MM.1S (cell line): ENCODE measurements around the gene SORL1.

Source experiments
- DNase-seq: peaks from one replicate; pipeline ENCODE4 v3.0.0-alpha.2; 2015
- H2AFZ ChIP-seq: fragments of 300-600 bp; sonication (generic); 2 replicates; pipeline ENCODE4 v1.6.0; 2016; ENCODE audit warnings: antibody characterized with exemption, low read length
- H3F3A ChIP-seq: fragments of 300-600 bp; sonication (generic); 2 replicates; pipeline ENCODE4 v1.6.1; 2016; ENCODE audit warnings: mild to moderate bottlenecking, antibody characterized with exemption, low read length, moderate library complexity, mixed read lengths; ENCODE audit not compliant: insufficient read depth
- H3K27ac ChIP-seq: fragments of 300-600 bp; sonication (generic); 2 replicates; pipeline ENCODE4 v1.5.1; 2016; ENCODE audit warnings: mild to moderate bottlenecking, low read length
- H3K27me3 ChIP-seq: fragments of 300-600 bp; sonication (generic); replicated peaks from 2 replicates; pipeline ENCODE4 v1.6.0; 2016; ENCODE audit warnings: low read length; ENCODE audit not compliant: insufficient read depth
- H3K36me3 ChIP-seq: fragments of 300-600 bp; sonication (generic); replicated peaks from 2 replicates; pipeline ENCODE4 v1.6.1; 2016; ENCODE audit warnings: mild to moderate bottlenecking, low read length, mixed read lengths; ENCODE audit not compliant: insufficient read depth
- H3K4me1 ChIP-seq: fragments of 300-600 bp; sonication (generic); 2 replicates; pipeline ENCODE4 v1.6.1; 2016; ENCODE audit warnings: low read length, mixed read lengths
- H3K4me2 ChIP-seq: fragments of 300-600 bp; sonication (generic); 2 replicates; pipeline ENCODE4 v1.6.0; 2016; ENCODE audit warnings: low read depth, low read length
- H3K4me3 ChIP-seq: fragments of 300-600 bp; sonication (generic); 2 replicates; pipeline ENCODE4 v1.5.1; 2016; ENCODE audit warnings: low read length, mixed read lengths
- H3K79me2 ChIP-seq: fragments of 300-600 bp; sonication (generic); 2 replicates; pipeline ENCODE4 v1.6.1; 2016; ENCODE audit warnings: mixed run types, low read length, mixed read lengths
- H3K9ac ChIP-seq: fragments of 300-600 bp; sonication (generic); 2 replicates; pipeline ENCODE4 v1.6.1; 2016; ENCODE audit warnings: low read length, mixed read lengths
- H3K9me2 ChIP-seq: fragments of 300-600 bp; sonication (generic); replicated peaks from 2 replicates; pipeline ENCODE4 v1.6.1; 2016; ENCODE audit warnings: mild to moderate bottlenecking, low read length, mixed read lengths; ENCODE audit not compliant: insufficient read depth
- H3K9me3 ChIP-seq: fragments of 300-600 bp; sonication (generic); replicated peaks from 2 replicates; pipeline ENCODE4 v1.6.1; 2016; ENCODE audit warnings: mild to moderate bottlenecking, low read length, mixed read lengths; ENCODE audit not compliant: insufficient read depth
- H4K20me1 ChIP-seq: fragments of 300-600 bp; sonication (generic); 2 replicates; pipeline ENCODE4 v1.6.1; 2016; ENCODE audit warnings: mild to moderate bottlenecking, low read length, moderate library complexity, mixed read lengths; ENCODE audit not compliant: insufficient read depth
- EZH2 ChIP-seq: fragments of 300-600 bp; sonication (generic); optimal IDR thresholded peaks from 2 replicates; pipeline ENCODE3; 2017; ENCODE audit warnings: low read depth, mild to moderate bottlenecking, antibody characterized with exemption, low read length, mixed read lengths
- EZH2phosphoT487 ChIP-seq: fragments of 300-600 bp; sonication (generic); IDR thresholded peaks from 2 replicates; pipeline ENCODE4 v1.6.1; 2018; ENCODE audit warnings: antibody characterized with exemption, low read length
- TF ChIP-seq, protein P1 (sequence below): fragments of 300-600 bp; sonication (generic); IDR thresholded peaks from 2 replicates; pipeline ENCODE4 v1.5.1; 2016; ENCODE audit warnings: antibody characterized with exemption, low read length, mixed read lengths

SORL1 gene

GRCh38 chr11:121649798-121650197 is 197.7 kb downstream of the SORL1 start:
- no peak overlapping the region for H3K27ac ChIP-seq
- no peaks in the 10 kb centered on the region for H3F3A ChIP-seq
- H3K4me3 ChIP-seq: no peak overlapping the region
- peaks cover 7% of the 10 kb centered on the region; the same call in 1 of the 2 replicates for H3K4me1 ChIP-seq
- H3K4me2 ChIP-seq: no peak overlapping the region
- no peaks in the 10 kb centered on the region for H4K20me1 ChIP-seq
- H3K36me3 ChIP-seq: no peaks in the 10 kb centered on the region
- no peaks in the 10 kb centered on the region for H3K27me3 ChIP-seq
- H3K9me3 ChIP-seq: no peaks in the 10 kb centered on the region
- H3K9ac ChIP-seq: no peak overlapping the region
- TF ChIP-seq EZH2 (no peak), EZH2phosphoT487 (no peak)
- TF ChIP-seq, protein P1, sequence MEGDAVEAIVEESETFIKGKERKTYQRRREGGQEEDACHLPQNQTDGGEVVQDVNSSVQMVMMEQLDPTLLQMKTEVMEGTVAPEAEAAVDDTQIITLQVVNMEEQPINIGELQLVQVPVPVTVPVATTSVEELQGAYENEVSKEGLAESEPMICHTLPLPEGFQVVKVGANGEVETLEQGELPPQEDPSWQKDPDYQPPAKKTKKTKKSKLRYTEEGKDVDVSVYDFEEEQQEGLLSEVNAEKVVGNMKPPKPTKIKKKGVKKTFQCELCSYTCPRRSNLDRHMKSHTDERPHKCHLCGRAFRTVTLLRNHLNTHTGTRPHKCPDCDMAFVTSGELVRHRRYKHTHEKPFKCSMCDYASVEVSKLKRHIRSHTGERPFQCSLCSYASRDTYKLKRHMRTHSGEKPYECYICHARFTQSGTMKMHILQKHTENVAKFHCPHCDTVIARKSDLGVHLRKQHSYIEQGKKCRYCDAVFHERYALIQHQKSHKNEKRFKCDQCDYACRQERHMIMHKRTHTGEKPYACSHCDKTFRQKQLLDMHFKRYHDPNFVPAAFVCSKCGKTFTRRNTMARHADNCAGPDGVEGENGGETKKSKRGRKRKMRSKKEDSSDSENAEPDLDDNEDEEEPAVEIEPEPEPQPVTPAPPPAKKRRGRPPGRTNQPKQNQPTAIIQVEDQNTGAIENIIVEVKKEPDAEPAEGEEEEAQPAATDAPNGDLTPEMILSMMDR: no peak
- no peak for DNase-seq
- no peak overlapping the region for H2AFZ ChIP-seq
- no peaks in the 10 kb centered on the region for H3K79me2 ChIP-seq
- no peaks in the 10 kb centered on the region for H3K9me2 ChIP-seq

- Histone ChIP-seq H3K4me3 (no peak overlapping the region), H3K9ac (no peak overlapping the region), H3K36me3 (no peaks in the 10 kb centered on the region), H2AFZ (no peak overlapping the region), H3K27ac (no peak overlapping the region), H3K9me3 (no peaks in the 10 kb centered on the region), H3K4me1 (peaks cover 12% of the 10 kb centered on the region; the same call in 1 of the 2 replicates), H3K79me2 (no peaks in the 10 kb centered on the region), H3F3A (no peaks in the 10 kb centered on the region), H3K27me3 (no peaks in the 10 kb centered on the region), H3K9me2 (no peaks in the 10 kb centered on the region), H4K20me1 (no peaks in the 10 kb centered on the region), H3K4me2 (peak overlapping the region; percentile 23; the same call in 1 of the 2 replicates)
- no peak for TF ChIP-seq EZH2phosphoT487
- TF ChIP-seq, protein P1: no peak
- no peak for TF ChIP-seq EZH2
- DNase-seq: peak; percentile 49
Measured at GRCh38 chr11:121650351-121651256, 198.5 kb downstream of the SORL1 start.

DNA sequence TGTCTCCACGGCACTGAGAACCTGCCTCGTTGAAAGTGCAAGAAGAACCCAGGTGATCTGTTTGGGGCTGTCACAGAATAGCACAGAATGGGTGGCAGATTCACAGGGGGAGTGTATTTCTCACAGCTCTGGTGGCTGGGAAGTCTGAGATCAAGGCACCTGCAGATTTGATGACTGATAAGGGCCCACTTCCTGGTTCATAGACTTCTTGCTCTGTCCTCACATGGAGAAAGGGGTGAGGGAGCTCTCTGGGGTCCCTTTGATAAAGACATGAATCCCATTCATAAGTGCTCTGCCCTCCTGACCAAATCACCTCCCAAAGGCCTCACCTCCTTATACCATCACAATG is 199.1 kb downstream of the SORL1 start:
- Histone ChIP-seq H4K20me1 (no peaks in the 10 kb centered on the region), H2AFZ (no peak overlapping the region), H3K27ac (no peak overlapping the region), H3K9me3 (no peaks in the 10 kb centered on the region), H3K36me3 (no peaks in the 10 kb centered on the region), H3K4me2 (peak overlapping the region; percentile 23; the same call in 1 of the 2 replicates), H3K4me1 (peaks cover 12% of the 10 kb centered on the region; the same call in 1 of the 2 replicates), H3K9me2 (no peaks in the 10 kb centered on the region), H3K79me2 (no peaks in the 10 kb centered on the region), H3K27me3 (no peaks in the 10 kb centered on the region), H3F3A (no peaks in the 10 kb centered on the region), H3K4me3 (no peak overlapping the region), H3K9ac (no peak overlapping the region)
- no peak for DNase-seq
- TF ChIP-seq, protein P1: no peak
- no peak for TF ChIP-seq EZH2phosphoT487
- no peak for TF ChIP-seq EZH2
